EH (cell line): ENCODE results near the gene PPP1R9B.

Source experiments
- DNase-seq: peaks from one replicate; pipeline ENCODE4 v3.0.0-alpha.2; 2015; ENCODE audit warnings: low read depth

PPP1R9B gene

DNA sequence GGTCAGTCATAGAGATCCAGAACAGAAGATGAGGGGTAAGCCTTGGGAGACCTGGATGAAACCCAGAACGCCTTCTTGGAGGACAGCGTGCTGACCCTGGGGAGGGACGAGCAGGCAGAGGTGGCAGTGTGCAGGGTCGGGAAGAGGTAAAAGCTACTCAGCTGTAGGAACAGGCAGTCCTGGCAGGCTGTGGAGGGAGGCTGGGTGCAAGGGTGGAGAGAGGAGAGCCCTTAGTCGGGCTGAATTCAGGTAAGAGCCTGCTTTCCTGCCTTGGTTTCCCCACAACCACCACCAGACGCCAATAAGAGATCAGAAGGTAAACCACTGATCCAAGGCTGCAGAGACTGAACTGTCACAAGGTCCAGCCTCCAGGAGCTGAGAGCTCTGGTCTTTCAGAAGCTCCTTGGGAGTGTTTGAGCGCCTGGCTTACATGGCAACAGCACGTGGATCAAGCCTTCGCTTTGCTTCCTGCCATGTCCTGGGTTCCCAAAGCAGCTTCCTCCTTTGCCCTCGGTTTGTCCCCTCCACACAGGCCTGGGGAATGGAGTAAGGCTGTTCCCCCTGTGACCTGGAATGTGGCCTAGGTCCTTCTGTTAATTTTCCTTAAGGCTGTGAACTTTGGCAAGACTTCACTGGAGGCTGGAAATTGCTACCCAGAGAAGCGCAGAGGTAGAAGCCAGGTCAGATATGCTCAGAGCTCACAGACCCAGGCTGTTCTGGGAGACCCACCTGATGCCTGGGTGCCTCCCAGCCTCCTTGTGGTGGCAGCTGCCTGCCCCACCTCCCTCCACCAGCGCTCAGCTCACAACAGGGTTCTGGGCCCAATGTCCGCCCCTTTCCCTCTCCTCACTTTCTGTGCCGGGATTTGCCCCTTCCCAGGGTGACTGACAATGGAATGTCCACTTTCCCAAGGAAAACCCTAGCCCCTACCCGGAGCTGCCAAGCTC lies 59.2 kb downstream of the PPP1R9B start:
- DNase-seq = no peak

DNA sequence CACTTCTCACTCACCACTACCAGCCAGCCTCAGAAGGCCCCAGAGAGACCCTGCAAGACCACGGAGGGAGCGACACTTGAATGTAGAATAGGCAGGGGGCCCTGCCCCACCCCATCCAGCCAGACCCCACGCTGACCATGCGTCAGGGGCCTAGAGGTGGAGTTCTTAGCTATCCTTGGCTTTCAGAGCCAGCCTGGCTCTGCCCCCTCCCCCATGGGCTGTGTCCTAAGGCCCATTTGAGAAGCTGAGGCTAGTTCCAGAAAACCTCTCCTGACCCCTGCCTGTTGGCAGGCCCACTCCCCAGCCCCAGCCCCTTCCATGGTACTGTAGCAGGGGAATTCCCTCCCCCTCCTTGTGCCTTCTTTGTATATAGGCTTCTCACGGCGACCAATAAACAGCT lies 60.4 kb downstream of the PPP1R9B start:
- DNase-seq = no peak

DNA sequence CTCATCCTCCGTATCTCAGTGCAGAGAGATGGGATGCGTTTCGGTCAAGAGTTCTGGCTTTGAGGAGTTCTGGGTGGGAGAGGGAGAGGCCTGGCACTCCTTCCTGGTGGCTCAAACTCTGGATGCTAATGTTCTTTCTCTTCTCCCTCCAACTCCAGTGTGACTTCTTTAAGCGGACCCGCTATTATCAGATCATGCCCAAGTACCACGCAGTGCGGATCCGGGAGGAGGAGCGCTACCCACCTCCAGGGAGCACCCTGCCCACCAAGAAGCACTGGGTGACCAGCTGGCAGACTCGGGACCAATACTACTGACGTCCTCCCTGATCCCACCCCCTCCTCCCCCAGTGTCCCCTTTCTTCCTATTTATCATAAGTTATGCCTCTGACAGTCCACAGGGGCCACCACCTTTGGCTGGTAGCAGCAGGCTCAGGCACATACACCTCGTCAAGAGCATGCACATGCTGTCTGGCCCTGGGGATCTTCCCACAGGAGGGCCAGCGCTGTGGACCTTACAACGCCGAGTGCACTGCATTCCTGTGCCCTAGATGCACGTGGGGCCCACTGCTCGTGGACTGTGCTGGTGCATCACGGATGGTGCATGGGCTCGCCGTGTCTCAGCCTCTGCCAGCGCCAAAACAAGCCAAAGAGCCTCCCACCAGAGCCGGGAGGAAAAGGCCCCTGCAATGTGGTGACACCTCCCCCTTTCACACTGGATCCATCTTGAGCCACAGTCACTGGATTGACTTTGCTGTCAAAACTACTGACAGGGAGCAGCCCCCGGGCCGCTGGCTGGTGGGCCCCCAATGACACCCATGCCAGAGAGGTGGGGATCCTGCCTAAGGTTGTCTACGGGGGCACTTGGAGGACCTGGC lies 61.3 kb downstream of the PPP1R9B start:
- no peak for DNase-seq

DNA sequence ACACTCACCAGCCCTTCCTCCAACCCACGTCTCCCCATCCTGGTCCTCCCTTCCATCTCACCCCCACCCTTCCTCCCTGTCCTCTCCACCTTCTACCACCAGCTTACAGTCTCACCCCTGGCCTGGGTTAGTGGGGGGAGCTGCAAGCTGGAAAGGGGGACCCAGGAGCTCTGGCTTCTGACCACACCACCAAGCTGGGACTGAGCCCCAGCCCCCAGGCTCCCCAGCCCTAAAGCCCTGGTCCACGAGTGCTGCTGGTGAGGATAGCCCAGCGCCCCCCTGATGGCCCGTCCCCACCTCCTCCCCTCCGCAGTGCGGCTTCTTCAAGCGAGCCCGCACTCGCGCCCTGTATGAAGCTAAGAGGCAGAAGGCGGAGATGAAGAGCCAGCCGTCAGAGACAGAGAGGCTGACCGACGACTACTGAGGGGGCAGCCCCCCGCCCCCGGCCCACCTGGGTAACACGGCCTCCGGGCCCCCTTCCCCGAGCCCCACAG lies 62.5 kb downstream of the PPP1R9B start:
- no peak for DNase-seq

DNA sequence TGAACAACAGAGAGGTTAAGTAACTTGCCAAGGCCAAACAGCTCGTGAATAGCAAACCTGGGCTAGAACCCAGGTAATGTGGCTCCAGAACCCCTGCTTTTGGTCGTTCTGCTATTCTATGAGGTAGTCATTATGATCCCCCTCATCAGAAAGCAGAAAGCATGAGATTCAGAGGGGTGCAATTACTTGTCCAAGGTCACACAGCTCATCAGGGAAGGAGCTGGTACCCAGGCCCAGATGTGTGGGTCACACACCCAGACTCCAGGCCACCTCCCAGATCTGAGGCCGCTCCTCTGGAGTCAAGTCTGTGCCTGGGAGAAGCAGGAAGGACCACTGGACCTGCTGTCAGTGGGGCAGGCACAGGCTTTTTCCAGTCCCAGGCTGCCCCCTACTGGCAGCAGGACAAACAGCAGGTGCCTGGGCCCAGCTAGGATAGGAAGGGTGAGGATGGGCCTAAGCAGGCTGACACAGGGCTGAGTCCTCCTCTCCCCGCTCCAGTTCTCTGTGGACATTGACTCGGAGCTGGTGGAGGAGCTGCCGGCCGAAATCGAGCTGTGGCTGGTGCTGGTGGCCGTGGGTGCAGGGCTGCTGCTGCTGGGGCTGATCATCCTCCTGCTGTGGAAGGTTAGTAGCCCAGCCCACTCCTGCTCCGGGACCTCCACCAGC lies 63.1 kb downstream of the PPP1R9B start:
- DNase-seq = peak; percentile 77
